HEK293T (cell line): ENCODE measurements around the gene FARP1.

Experiments
- CTCF ChIA-PET: fragments of 350-600 bp; formaldehyde crosslinking; extraction: SDS; loops from one replicate; lab custom pipeline; 2021; ENCODE audit warnings: antibody characterized with exemption, inconsistent platforms; lab: Yijun Ruan, JAX
- POLR2A ChIA-PET: fragments of 350-600 bp; formaldehyde crosslinking; extraction: SDS; loops from one replicate; lab custom pipeline; 2020; ENCODE audit warnings: antibody characterized with exemption, inconsistent platforms; lab: Yijun Ruan, JAX
- DNase-seq: peaks from one replicate; pipeline ENCODE4 v3.0.0; 2012; ENCODE audit warnings: mixed read lengths; ENCODE audit errors: extremely low spot score
- ARNT ChIP-seq: fragments of 450-650 bp; IDR thresholded peaks from 2 replicates; pipeline ENCODE4 v1.6.1; 2017; ENCODE audit warnings: mild to moderate bottlenecking
- BHLHE40 ChIP-seq: fragments of 450-650 bp; IDR thresholded peaks from 2 replicates; pipeline ENCODE4 v1.6.1; 2016; ENCODE audit warnings: mild to moderate bottlenecking, moderate library complexity, borderline replicate concordance
- CTBP1 ChIP-seq: fragments of 450-650 bp; IDR thresholded peaks from 2 replicates; pipeline ENCODE4 v1.6.1; 2016; ENCODE audit warnings: borderline replicate concordance
- ELF4 ChIP-seq: fragments of 450-650 bp; IDR thresholded peaks from 2 replicates; pipeline ENCODE4 v1.6.1; 2017; ENCODE audit warnings: antibody characterized with exemption
- FOXA1 ChIP-seq: fragments of 450-650 bp; IDR thresholded peaks from 2 replicates; pipeline ENCODE4 v1.6.1; 2016; ENCODE audit warnings: mild to moderate bottlenecking
- FOXK2 ChIP-seq: fragments of 450-650 bp; IDR thresholded peaks from 2 replicates; pipeline ENCODE4 v1.6.1; 2016; ENCODE audit warnings: mild to moderate bottlenecking
- FOXM1 ChIP-seq: fragments of 450-650 bp; IDR thresholded peaks from 2 replicates; pipeline ENCODE4 v1.6.1; 2017; ENCODE audit warnings: mild to moderate bottlenecking, borderline replicate concordance
- HDGF ChIP-seq: fragments of 450-650 bp; IDR thresholded peaks from 2 replicates; pipeline ENCODE4 v1.6.1; 2017; ENCODE audit warnings: antibody characterized with exemption, borderline replicate concordance
- L3MBTL2 ChIP-seq: fragments of 450-650 bp; conservative IDR thresholded peaks from 2 replicates; pipeline ENCODE4 v1.6.1; 2016; ENCODE audit warnings: mild to moderate bottlenecking
- LEF1 ChIP-seq: fragments of 450-650 bp; IDR thresholded peaks from 2 replicates; pipeline ENCODE4 v1.6.1; 2017; ENCODE audit warnings: mild to moderate bottlenecking, borderline replicate concordance
- NFRKB ChIP-seq: fragments of 450-650 bp; IDR thresholded peaks from 2 replicates; pipeline ENCODE4 v1.6.1; 2016; ENCODE audit warnings: mild to moderate bottlenecking, moderate library complexity
- PKNOX1 ChIP-seq: fragments of 450-650 bp; IDR thresholded peaks from 2 replicates; pipeline ENCODE4 v1.6.1; 2016
- SP1 ChIP-seq: fragments of 450-650 bp; IDR thresholded peaks from 2 replicates; pipeline ENCODE4 v1.6.1; 2017
- SUZ12 ChIP-seq: fragments of 450-650 bp; IDR thresholded peaks from 2 replicates; pipeline ENCODE4 v1.6.1; 2016; ENCODE audit warnings: mild to moderate bottlenecking
- TARDBP ChIP-seq: fragments of 450-650 bp; IDR thresholded peaks from 2 replicates; pipeline ENCODE4 v1.6.1; 2016
- ZNF384 ChIP-seq: fragments of 450-650 bp; IDR thresholded peaks from 2 replicates; pipeline ENCODE4 v1.6.1; 2016

Gene FARP1

GRCh38 chr13:98285852-98286594 is 143.1 kb downstream of the FARP1 start:
- DNase-seq: no peak
- TF ChIP-seq HDGF (no peak), ARNT (no peak), TARDBP (no peak)
- CTCF ChIA-PET: interaction anchor here (0.6 kb wide), 1 partner anchor 139 kb away, joined by 6 read pairs; no protein-coding TSS in a partner anchor
- POLR2A ChIA-PET: no interaction called here

GRCh38 chr13:98286799-98287198 is 143.9 kb downstream of the FARP1 start:
- no peak for TF ChIP-seq FOXK2
- ChIA-PET POLR2A (no interaction called here), CTCF (no interaction called here)
- DNase-seq: no peak

GRCh38 chr13:98288211-98288610 is 145.3 kb downstream of the FARP1 start:
- no peak for DNase-seq
- TF ChIP-seq ARNT: no peak
- TF ChIP-seq ZNF384: no peak
- no peak for TF ChIP-seq ELF4
- no peak for TF ChIP-seq HDGF
- POLR2A ChIA-PET: no interaction called here
- CTCF ChIA-PET: interaction anchor here (0.6 to 1.1 kb wide), 2 partner anchors 10 to 13 kb away, joined by 3 read pairs; no protein-coding TSS in a partner anchor

- ChIA-PET POLR2A (no interaction called here), CTCF (no interaction called here)
- no peak for DNase-seq
- TF ChIP-seq ARNT (no peak), FOXA1 (no peak), TARDBP (no peak), L3MBTL2 (no peak), FOXK2 (no peak), HDGF (no peak), NFRKB (no peak), SP1 (no peak), PKNOX1 (no peak), BHLHE40 (no peak)
Observed at GRCh38 chr13:98289339-98289945, 146.5 kb downstream of the FARP1 start.

- CTCF ChIA-PET: no interaction called here
- TF ChIP-seq ZNF384: no peak
- no peak for TF ChIP-seq CTBP1
- TF ChIP-seq SUZ12: no peak
- TF ChIP-seq LEF1: no peak
- TF ChIP-seq BHLHE40: no peak
- no peak for TF ChIP-seq SP1
- no peak for TF ChIP-seq FOXM1
- TF ChIP-seq ARNT: no peak
- no peak for TF ChIP-seq NFRKB
- POLR2A ChIA-PET: no interaction called here
- DNase-seq: no peak
Observed at GRCh38 chr13:98290261-98290660, 147.4 kb downstream of the FARP1 start.

- ChIA-PET CTCF (no interaction called here), POLR2A (no interaction called here)
- TF ChIP-seq SUZ12 (no peak), FOXK2 (no peak), ARNT (no peak), HDGF (no peak), L3MBTL2 (no peak), FOXM1 (no peak), SP1 (no peak), NFRKB (no peak), ELF4 (no peak), LEF1 (no peak), PKNOX1 (no peak)
- DNase-seq: no peak
Observed at GRCh38 chr13:98291658-98292057, 148.8 kb downstream of the FARP1 start.

GRCh38 chr13:98293103-98293502 is 150.2 kb downstream of the FARP1 start:
- DNase-seq: no peak
- no peak for TF ChIP-seq ELF4
- no peak for TF ChIP-seq FOXA1
- no peak for TF ChIP-seq PKNOX1
- no peak for TF ChIP-seq SUZ12
- no peak for TF ChIP-seq L3MBTL2
- no peak for TF ChIP-seq FOXM1
- no peak for TF ChIP-seq ARNT
- no peak for TF ChIP-seq TARDBP
- TF ChIP-seq CTBP1: no peak
- no peak for TF ChIP-seq SP1
- no peak for TF ChIP-seq FOXK2
- no peak for TF ChIP-seq BHLHE40
- no peak for TF ChIP-seq NFRKB
- TF ChIP-seq HDGF: no peak
- POLR2A ChIA-PET: no interaction called here
- CTCF ChIA-PET: no interaction called here
